Esophagus squamous epithelium (tissue), 4 donors: ENCODE measurements around the gene HBM.

ENCODE experiments used
- POLR2A ChIP-seq, 4 donors: fragments of 450-650 bp; IDR thresholded peaks; one replicate each; pipeline ENCODE4 v1.6.1; 2017; ENCODE audit warnings: antibody characterized with exemption in 4 of 4, mild to moderate bottlenecking in 4 of 4, moderate library complexity in 3 of 4
- TF ChIP-seq, protein P1 (sequence below), 6 experiments: fragments of 450-650 bp in 4 of 6; fragments of 200-600 bp in 2 of 6; sonication (generic) in 2 of 6; IDR thresholded peaks; one replicate each; pipeline ENCODE4 v1.5.1; 2016 to 2019; ENCODE audit warnings: antibody characterized with exemption in 6 of 6, mild to moderate bottlenecking in 4 of 6, moderate library complexity in 4 of 6

DNA sequence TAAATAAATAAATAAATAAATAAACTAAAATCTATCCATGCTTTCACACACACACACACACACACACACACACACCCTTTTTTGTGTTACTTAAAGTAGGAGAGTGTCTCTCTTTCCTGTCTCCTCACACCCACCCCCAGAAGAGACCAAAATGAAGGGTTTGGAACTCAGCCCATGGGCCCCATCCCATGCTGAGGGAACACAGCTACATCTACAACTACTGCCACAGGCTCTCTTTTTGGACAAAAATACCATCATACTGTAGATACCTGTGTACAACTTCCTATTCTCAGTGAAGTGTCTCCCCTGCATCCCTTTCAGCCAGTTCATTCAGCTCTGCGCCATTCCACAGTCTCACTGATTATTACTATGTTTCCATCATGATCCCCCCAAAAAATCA, 5.0 kb downstream of the HBM start:
- TF ChIP-seq, protein P1, sequence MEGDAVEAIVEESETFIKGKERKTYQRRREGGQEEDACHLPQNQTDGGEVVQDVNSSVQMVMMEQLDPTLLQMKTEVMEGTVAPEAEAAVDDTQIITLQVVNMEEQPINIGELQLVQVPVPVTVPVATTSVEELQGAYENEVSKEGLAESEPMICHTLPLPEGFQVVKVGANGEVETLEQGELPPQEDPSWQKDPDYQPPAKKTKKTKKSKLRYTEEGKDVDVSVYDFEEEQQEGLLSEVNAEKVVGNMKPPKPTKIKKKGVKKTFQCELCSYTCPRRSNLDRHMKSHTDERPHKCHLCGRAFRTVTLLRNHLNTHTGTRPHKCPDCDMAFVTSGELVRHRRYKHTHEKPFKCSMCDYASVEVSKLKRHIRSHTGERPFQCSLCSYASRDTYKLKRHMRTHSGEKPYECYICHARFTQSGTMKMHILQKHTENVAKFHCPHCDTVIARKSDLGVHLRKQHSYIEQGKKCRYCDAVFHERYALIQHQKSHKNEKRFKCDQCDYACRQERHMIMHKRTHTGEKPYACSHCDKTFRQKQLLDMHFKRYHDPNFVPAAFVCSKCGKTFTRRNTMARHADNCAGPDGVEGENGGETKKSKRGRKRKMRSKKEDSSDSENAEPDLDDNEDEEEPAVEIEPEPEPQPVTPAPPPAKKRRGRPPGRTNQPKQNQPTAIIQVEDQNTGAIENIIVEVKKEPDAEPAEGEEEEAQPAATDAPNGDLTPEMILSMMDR (IDR thresholded peaks at IDR 0.05) = no peak
- TF ChIP-seq POLR2A (IDR thresholded peaks at IDR 0.05) = no peak
